HL-60 (cell line): Measurements from ENCODE around the gene PPA1.
A peak's percentile ranks its signal among the peaks of the same experiment; 100 is the strongest.

ENCODE experiments used
- DNase-seq, 2 experiments: peaks; one replicate each; pipeline ENCODE4 v3.0.0-alpha.2; 2010 to 2020; ENCODE audit warnings: low read depth in 1 of 2, low spot score in 1 of 2
- H3K27ac ChIP-seq: fragments of 250-450 bp; sonication (Bioruptor Pico); replicated peaks from 2 replicates; pipeline ENCODE4 v1.5.1; 2020; ENCODE audit warnings: mild to moderate bottlenecking, moderate library complexity
- H3K27me3 ChIP-seq: fragments of 250-450 bp; sonication (Bioruptor Pico); 2 replicates; pipeline ENCODE4 v1.5.1; 2021; ENCODE audit warnings: mild to moderate bottlenecking, moderate library complexity; ENCODE audit not compliant: insufficient read depth, poor library complexity, severe bottlenecking
- H3K4me3 ChIP-seq: replicated peaks from 2 replicates; pipeline ENCODE4 v1.5.1; 2011; ENCODE audit warnings: mild to moderate bottlenecking, control low read depth, low read length; ENCODE audit not compliant: insufficient read depth
- GABPA ChIP-seq: IDR thresholded peaks from 2 replicates; pipeline ENCODE4 v1.6.1; 2012; ENCODE audit warnings: low read depth
- POLR2AphosphoS5 ChIP-seq: IDR thresholded peaks from 2 replicates; pipeline ENCODE4 v1.6.1; 2012; ENCODE audit warnings: low read depth
- SPI1 ChIP-seq: IDR thresholded peaks from 2 replicates; pipeline ENCODE4 v1.6.1; 2012; ENCODE audit warnings: low read depth, mild to moderate bottlenecking, borderline replicate concordance
- TF ChIP-seq, protein P1 (sequence below): IDR thresholded peaks from one replicate; pipeline ENCODE4 v1.5.1; 2011; ENCODE audit warnings: low read length, control low read depth, inconsistent platforms; ENCODE audit not compliant: insufficient read depth
- TF ChIP-seq, protein P2 (sequence below): IDR thresholded peaks from 2 replicates; pipeline ENCODE4 v1.6.1; 2012; ENCODE audit warnings: low read depth; ENCODE audit not compliant: insufficient replicate concordance

The PPA1 gene

DNA sequence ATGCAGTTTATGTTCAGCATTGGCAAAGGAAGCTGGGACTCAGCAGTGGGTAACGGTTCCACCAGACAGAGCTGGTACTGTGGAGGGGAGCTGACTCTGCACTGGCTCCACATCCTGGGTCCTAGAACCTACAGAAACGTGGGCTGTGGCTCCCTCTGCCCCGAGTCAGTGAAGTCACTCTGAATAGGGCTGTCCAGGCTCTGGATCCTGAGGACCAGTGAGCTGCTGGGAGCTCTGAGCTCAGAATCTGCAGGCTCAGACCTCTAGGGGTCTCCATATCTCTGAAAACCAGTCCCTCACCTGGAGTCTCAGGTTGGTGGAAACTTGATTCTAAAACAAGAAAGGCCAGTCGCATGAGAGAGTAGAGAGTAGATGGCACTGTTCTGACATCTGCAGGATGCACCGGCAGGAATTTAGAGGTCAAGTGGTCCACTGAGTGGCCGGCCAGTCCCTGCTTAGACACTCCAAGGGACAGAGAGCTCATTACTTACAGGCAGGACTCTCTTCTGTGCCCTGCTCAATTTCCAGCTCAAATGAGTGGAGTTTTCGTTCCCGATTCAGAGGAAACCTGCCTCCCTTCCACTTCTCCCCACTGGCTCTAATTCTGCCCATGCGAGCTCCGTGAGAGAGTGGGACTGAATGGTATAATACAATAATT, 31.9 kb upstream of the PPA1 start:
- no peak overlapping the region for H3K27ac ChIP-seq
- no peak for DNase-seq
- H3K4me3 ChIP-seq, result no peak overlapping the region
- TF ChIP-seq POLR2AphosphoS5 (no peak), GABPA (no peak), SPI1 (no peak)
- TF ChIP-seq, protein P1, sequence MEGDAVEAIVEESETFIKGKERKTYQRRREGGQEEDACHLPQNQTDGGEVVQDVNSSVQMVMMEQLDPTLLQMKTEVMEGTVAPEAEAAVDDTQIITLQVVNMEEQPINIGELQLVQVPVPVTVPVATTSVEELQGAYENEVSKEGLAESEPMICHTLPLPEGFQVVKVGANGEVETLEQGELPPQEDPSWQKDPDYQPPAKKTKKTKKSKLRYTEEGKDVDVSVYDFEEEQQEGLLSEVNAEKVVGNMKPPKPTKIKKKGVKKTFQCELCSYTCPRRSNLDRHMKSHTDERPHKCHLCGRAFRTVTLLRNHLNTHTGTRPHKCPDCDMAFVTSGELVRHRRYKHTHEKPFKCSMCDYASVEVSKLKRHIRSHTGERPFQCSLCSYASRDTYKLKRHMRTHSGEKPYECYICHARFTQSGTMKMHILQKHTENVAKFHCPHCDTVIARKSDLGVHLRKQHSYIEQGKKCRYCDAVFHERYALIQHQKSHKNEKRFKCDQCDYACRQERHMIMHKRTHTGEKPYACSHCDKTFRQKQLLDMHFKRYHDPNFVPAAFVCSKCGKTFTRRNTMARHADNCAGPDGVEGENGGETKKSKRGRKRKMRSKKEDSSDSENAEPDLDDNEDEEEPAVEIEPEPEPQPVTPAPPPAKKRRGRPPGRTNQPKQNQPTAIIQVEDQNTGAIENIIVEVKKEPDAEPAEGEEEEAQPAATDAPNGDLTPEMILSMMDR, result no peak
- TF ChIP-seq, protein P2, sequence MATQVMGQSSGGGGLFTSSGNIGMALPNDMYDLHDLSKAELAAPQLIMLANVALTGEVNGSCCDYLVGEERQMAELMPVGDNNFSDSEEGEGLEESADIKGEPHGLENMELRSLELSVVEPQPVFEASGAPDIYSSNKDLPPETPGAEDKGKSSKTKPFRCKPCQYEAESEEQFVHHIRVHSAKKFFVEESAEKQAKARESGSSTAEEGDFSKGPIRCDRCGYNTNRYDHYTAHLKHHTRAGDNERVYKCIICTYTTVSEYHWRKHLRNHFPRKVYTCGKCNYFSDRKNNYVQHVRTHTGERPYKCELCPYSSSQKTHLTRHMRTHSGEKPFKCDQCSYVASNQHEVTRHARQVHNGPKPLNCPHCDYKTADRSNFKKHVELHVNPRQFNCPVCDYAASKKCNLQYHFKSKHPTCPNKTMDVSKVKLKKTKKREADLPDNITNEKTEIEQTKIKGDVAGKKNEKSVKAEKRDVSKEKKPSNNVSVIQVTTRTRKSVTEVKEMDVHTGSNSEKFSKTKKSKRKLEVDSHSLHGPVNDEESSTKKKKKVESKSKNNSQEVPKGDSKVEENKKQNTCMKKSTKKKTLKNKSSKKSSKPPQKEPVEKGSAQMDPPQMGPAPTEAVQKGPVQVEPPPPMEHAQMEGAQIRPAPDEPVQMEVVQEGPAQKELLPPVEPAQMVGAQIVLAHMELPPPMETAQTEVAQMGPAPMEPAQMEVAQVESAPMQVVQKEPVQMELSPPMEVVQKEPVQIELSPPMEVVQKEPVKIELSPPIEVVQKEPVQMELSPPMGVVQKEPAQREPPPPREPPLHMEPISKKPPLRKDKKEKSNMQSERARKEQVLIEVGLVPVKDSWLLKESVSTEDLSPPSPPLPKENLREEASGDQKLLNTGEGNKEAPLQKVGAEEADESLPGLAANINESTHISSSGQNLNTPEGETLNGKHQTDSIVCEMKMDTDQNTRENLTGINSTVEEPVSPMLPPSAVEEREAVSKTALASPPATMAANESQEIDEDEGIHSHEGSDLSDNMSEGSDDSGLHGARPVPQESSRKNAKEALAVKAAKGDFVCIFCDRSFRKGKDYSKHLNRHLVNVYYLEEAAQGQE, result no peak
- H3K27me3 ChIP-seq, result no peaks in the 10 kb centered on the region

- TF ChIP-seq, protein P2, result peak; percentile 88
- TF ChIP-seq POLR2AphosphoS5 (no peak), SPI1 (no peak), GABPA (no peak)
- TF ChIP-seq, protein P1, result no peak
- H3K27me3 ChIP-seq, result peaks cover under 1% of the 10 kb centered on the region
- no peak overlapping the region for H3K27ac ChIP-seq
- no peak overlapping the region for H3K4me3 ChIP-seq
- DNase-seq, result no peak
These were observed 27.5 kb upstream of the PPA1 start for GRCh38 chr10:70260734-70261133.

GRCh38 chr10:70260259-70260658, 27.0 kb upstream of the PPA1 start:
- Histone ChIP-seq H3K27ac (no peak overlapping the region), H3K27me3 (peaks cover 5% of the 10 kb centered on the region), H3K4me3 (no peak overlapping the region)
- no peak for DNase-seq
- TF ChIP-seq SPI1, result no peak
- TF ChIP-seq, protein P2, result no peak
- TF ChIP-seq GABPA, result no peak
- TF ChIP-seq POLR2AphosphoS5, result no peak
- TF ChIP-seq, protein P1, result no peak
